GM18511 (cell line): ENCODE measurements around the gene NEK1.
"Not testable (repeated sequence)": the region's sequence is repeated elsewhere in the genome, so short reads cannot be mapped to it uniquely, and the experiment has no call there.

Source experiments
- ATAC-seq: cut with Tn5 transposase; IDR thresholded peaks from one replicate; pipeline ENCODE4 v1.9.1; 2021; ENCODE audit warnings: mild to moderate bottlenecking, moderate library complexity; ENCODE audit not compliant: unreplicated experiment

NEK1 gene

DNA sequence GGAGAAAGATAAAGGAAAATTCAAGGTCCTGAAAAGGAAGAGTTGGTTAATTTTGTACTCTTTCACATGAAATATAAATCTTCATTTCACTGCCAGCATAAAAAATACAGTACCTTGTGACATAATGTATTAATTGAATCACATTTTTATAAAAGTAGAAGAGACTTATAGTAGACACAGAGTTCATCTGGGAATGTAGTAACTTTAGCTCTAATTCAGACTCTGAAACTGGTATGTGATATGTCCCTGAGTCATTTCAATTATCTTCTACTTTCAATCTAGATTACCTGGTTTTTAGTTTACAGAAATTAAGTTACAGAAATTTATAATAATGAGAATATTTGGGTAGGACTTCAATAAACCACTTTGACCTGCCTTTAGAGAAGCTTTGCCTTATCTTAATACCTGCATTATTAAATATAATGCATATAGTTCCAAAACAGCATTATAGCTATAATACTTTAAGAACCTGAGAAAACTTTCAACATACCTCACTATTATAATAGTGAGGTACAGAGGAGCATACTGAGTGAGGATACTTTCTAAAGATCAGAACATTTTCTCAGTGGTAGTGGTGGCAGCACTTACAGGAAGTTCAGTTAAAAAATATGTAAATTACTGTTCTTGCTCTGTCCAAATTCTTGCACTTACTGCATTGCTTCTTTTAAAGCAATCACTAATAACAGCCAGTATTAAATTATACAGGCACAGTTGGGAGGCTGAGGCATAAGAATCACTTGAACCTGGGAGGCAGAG is 11.2 kb downstream of the NEK1 start:
- ATAC-seq, result peak; percentile 43

- ATAC-seq, result no peak
These were observed 17.7 kb downstream of the NEK1 start for GRCh38 chr4:169594560-169595195.

GRCh38 chr4:169593050-169593560 is 19.3 kb downstream of the NEK1 start:
- no peak for ATAC-seq

DNA sequence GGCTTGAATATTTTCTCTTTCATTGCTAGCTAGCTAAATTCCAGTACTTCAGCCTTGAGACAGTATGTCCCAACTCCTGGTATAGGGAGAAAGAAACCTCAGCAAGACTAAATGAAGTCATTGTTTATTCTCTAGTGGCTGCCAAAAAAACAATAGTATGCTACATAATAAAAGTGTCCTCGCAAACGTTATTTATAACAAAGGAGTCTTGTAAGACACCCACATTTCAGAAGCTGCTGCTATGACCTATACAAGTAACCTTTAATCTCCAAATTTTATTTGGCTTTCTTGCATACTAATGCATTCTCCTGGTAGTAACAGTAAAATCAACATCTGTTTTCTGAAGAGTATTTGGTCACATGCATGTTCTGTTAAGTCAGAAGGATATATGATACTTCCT is 28.8 kb downstream of the NEK1 start:
- ATAC-seq, result no peak

DNA sequence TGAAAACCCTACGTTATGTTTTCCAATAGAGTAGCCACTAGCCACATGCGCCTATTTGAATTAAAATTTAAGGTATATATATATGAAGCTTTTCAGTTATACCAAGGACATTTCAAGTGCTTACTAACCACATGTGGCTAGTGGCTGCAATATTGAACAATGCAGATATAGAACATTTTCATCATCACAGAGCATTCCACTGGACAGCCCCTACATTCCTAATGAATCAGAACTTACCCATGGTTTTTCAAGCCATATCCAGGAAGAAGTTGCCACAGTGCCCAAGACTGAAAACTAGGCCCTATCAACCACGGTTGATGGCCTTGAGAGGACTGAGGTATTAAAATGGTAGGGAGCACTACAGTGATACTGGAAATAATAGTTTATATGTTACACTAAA is 29.7 kb downstream of the NEK1 start:
- ATAC-seq, result no peak

GRCh38 chr4:169582203-169582602 is 30.2 kb downstream of the NEK1 start:
- ATAC-seq, result peak; percentile 84

- no peak for ATAC-seq
These were observed 38.5 kb downstream of the NEK1 start for GRCh38 chr4:169573889-169574288.

DNA sequence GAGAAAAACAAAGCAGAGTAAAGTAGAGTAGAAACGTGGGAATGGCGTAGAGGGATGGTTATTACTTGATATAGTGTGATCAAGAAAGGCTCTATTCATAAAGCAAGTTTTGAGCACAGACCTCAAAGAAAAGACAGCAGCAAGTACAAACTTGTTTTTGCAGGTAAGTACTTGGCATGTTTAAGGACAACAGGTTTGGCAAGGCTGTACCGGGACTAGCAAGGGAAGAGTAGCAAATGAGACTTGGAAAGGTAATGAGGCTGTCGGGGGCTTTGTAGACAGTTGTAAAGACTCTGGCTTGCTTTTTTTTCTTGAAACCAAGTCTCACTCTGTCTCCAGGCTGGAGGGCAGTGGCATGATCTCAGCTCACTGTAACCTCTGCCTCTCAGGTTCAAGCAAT is 40.9 kb downstream of the NEK1 start:
- no peak for ATAC-seq

DNA sequence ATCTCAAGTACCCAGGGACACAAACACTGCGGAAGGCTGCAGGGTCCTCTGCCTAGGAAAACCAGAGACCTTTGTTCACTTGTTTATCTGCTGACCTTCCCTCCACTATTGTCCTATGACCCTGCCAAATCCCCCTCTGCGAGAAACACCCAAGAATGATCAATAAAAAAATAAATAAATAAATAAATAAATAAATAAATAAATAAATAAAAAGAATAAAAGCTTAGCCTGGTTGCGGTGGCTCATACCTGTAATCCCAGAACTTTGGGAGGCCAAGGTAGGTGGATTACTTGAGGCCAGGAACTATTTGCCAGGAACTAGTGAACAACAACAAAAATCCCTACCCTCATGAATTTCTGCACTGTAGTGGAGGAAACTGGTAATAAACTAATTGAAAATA is 41.4 kb downstream of the NEK1 start:
- not testable (repeated sequence) for ATAC-seq

DNA sequence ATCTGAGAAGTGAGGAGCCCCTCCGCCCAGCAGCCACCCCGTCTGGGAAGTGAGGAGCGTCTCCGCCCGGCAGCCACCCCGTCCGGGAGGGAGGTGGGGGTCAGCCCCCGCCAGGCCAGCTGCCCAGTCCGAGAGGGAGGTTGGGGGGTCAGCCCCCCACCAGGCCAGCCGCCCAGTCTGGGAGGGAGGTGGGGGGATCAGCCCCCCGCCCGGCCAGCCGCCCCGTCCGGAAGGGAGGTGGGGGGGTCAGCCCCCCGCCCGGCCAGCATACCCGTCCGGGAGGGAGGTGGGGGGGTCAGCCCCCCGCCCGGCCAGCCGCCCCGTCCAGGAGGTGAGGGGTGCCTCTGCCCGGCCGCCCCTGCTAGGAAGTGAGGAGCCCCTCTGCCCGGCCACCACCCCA is 42.1 kb downstream of the NEK1 start:
- not testable (repeated sequence) for ATAC-seq

DNA sequence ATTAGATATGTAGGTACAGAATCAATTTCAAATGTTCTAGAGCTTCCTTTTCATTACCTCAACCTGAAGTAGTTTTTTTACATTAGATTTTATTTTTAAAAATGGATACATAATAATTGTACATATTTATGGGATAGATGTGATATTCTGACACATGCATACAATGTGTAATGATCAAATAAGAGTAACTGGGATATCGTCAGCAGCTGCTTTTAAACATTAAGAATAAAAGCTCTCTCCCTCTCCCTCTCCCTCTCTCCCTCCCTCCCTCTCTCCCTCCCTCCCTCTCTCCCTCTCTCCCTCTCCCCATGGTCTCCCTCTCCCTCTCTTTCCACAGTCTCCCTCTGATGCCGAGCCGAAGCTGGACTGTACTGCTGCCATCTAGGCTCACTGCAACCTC is 43.2 kb downstream of the NEK1 start:
- ATAC-seq, result not testable (repeated sequence)

DNA sequence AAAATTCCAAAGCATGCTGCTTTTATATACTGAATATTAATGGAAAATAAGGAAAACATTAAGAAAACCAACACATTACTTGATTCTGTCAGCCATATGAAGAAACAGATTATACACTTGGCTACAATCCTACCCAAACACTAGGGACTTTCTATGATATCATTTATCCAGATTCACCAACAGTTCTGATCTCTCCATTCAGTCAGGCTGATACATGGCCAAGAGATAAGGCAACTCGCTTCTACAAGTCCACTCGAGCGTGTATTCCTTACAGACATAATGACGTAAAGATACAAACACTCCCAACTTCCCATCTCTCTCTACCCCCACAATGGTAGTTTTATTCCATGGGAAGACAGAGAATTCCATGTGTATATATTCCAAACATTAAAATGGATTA is 44.5 kb downstream of the NEK1 start:
- ATAC-seq, result no peak

DNA sequence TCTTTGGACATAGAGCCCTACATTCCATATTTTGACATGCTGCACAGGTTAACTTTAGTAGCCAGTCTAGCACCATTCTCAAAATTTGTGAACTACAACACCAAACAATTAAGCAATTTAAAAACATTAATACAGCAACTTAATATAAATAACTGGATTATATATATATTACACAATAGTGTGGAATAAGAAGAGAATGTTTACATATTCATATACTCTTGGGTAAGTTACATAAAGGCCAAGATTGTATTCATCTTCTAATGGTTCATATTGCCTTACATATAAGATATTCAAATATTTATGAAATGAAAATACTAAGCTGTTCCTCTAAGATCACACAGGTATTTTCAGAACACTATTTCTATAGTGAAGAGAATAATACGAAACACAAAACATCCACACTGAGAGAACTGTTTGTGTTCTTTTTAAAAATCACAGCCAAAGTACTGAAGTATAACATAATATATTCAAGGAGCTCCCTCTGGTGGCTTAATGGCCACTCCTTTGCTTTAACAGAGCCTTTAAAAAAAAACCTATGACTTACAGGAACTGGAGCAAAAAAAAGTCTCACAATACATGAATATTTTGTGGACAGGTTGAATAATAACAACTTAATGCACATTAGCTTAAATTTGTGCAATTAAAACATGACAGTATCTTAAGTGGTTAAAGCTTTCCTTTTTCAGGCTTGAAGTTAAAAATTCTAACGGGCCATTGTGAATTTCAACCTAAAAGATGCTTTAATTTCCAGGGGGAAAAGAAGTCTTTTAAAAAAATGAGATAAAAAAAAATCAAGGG is 46.2 kb downstream of the NEK1 start:
- peak; percentile 89 for ATAC-seq

- ATAC-seq, result no peak
These were observed 46.8 kb downstream of the NEK1 start for GRCh38 chr4:169565606-169566005.

GRCh38 chr4:169557061-169557636 is 55.2 kb downstream of the NEK1 start:
- no peak for ATAC-seq

DNA sequence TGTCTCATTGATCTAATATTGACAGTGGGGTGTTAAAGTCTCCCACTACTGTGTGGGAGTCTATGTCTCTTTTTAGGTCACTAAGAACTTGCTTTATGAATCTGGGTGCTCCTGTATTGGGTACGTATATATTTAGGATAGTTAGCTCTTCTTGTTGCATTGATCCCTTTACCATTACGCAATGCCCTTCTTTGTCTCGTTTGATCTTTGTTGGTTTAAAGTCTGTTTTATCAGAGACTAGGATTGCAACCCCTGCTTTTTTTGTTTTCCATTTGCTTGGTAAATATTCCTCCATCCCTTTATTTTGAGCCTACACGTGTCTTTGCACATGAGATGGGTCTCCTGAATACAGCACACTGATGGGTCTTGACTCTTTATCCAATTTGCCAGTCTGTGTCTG is 65.8 kb downstream of the NEK1 start:
- not testable (repeated sequence) for ATAC-seq

DNA sequence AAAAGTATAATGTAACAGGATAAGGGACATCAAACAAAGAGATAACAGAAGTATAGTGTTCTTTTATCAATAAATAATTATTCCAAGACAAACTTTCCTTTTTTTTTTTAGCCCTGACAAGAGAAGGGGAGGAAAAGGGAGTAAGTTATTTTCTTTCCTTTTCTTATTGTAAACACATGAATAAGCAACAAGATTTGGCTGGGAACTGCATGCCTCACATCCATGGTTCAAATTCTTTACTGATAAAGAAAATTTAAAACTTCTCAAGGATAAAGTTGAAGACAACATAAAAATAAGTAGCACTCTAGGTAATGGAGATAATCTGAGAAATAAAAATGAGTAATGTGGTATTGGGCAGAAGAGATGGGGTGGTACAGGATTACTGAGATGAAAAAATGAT is 71.6 kb downstream of the NEK1 start:
- ATAC-seq, result no peak

- ATAC-seq, result no peak
These were observed 82.3 kb downstream of the NEK1 start for GRCh38 chr4:169530048-169530447.

- ATAC-seq, result no peak
These were observed 88.6 kb downstream of the NEK1 start for GRCh38 chr4:169523796-169524195.

GRCh38 chr4:169510617-169511016 is 101.8 kb downstream of the NEK1 start:
- ATAC-seq, result no peak

- ATAC-seq, result no peak
These were observed 105.5 kb downstream of the NEK1 start for GRCh38 chr4:169506903-169507302.
